Activated naive CD8-positive, alpha-beta T cell treated with anti-CD3 and anti-CD28 coated beads, Interleukin-2, amount 10 ng/mL, durations not matched to agents 7 days and 5 days (primary cell): ENCODE measurements around the gene PRKCA. TPM values are rescaled to one million over a fixed set of nuclear protein-coding genes. Genes with fewer than 3 reads are reported as not detected.
"Not testable (repeated sequence)": the region's sequence is repeated elsewhere in the genome, so short reads cannot be mapped to it uniquely, and the experiment has no call there.

ENCODE experiments used
- ATAC-seq: fragments of 150-1000 bp; cut with Tn5 transposase; one replicate; pipeline ENCODE4 v1.10.0; 2021; ENCODE audit warnings: low read depth, moderate library complexity
- POLR2A ChIA-PET: fragments of 350-600 bp; sonication (Branson Sonifier 250); formaldehyde crosslinking; loops from one replicate; lab custom pipeline; 2021; ENCODE audit warnings: antibody characterized with exemption; lab: Charles Lee
- DNase-seq: peaks from one replicate; pipeline ENCODE4 v3.0.0; 2021
- H3K27ac Mint-ChIP-seq: one replicate; pipeline ENCODE4 v1.8.0; 2022; ENCODE audit warnings: mild to moderate bottlenecking, mixed read lengths
- H3K27me3 Mint-ChIP-seq: one replicate; pipeline ENCODE4 v1.8.0; 2022; ENCODE audit warnings: mild to moderate bottlenecking, moderate library complexity, mixed read lengths
- H3K36me3 Mint-ChIP-seq: one replicate; pipeline ENCODE4 v1.8.0; 2021; ENCODE audit warnings: mild to moderate bottlenecking, mixed read lengths
- H3K4me1 Mint-ChIP-seq: one replicate; pipeline ENCODE4 v1.8.0; 2021; ENCODE audit warnings: mixed read lengths
- H3K4me3 Mint-ChIP-seq: one replicate; pipeline ENCODE4 v1.8.0; 2022; ENCODE audit warnings: mild to moderate bottlenecking, moderate library complexity, mixed read lengths
- H3K9me3 Mint-ChIP-seq: one replicate; pipeline ENCODE4 v1.8.0; 2021; ENCODE audit warnings: mixed read lengths
- total RNA-seq, 2 experiments: library from RNA; stranded (reverse); gene quantifications; one replicate each; pipeline ENCODE4 v1.2.3, GENCODE V29; 2021

PRKCA gene
- total RNA-seq: 10 to 100 TPM; 66.1 to 66.5 TPM

GRCh38 chr17:66301864-66302741, at the start of gene PRKCA:
Gene PRKCA, plus strand, starts transcription at chr17:66302613.
- peak; percentile 75 for ATAC-seq
- peaks cover 2% of the 10 kb centered on the region for H3K9me3 Mint-ChIP-seq
- H3K27me3 Mint-ChIP-seq: peaks cover 2% of the 10 kb centered on the region
- peaks cover 43% of the 10 kb centered on the region for H3K4me1 Mint-ChIP-seq
- peaks cover 14% of the 10 kb centered on the region for H3K36me3 Mint-ChIP-seq
- H3K27ac Mint-ChIP-seq: peak within 1 kb of the TSS; percentile 95
- H3K4me3 Mint-ChIP-seq: peak within 1 kb of the TSS; percentile 99
- peak; percentile 89 for DNase-seq
- POLR2A ChIA-PET: interaction anchor here (0.5 to 0.7 kb wide), 3 partner anchors 29 to 104 kb away, joined by 3 read pairs; no protein-coding TSS in a partner anchor

- POLR2A ChIA-PET, H3K4me3 Mint-ChIP-seq, ATAC-seq, H3K36me3 Mint-ChIP-seq, H3K27ac Mint-ChIP-seq, H3K9me3 Mint-ChIP-seq, H3K27me3 Mint-ChIP-seq, DNase-seq: not testable (repeated sequence)
- H3K4me1 Mint-ChIP-seq: peaks cover 12% of the 10 kb centered on the region
These were observed 49.0 kb upstream of the PRKCA start for GRCh38 chr17:66253458-66253857.

- H3K4me3 Mint-ChIP-seq: peak overlapping the region; percentile 71
- ATAC-seq (peak; percentile 90), DNase-seq (no peak)
- POLR2A ChIA-PET: interaction anchor here (0.8 to 1.0 kb wide), 2 partner anchors 172 to 311 kb away, joined by 3 read pairs; no protein-coding TSS in a partner anchor
- no peaks in the 10 kb centered on the region for H3K9me3 Mint-ChIP-seq
- H3K27me3 Mint-ChIP-seq: no peaks in the 10 kb centered on the region
- peak overlapping the region; percentile 40 for H3K27ac Mint-ChIP-seq
- H3K4me1 Mint-ChIP-seq: peaks cover 14% of the 10 kb centered on the region
- H3K36me3 Mint-ChIP-seq: no peaks in the 10 kb centered on the region
These were observed 47.3 kb upstream of the PRKCA start for GRCh38 chr17:66255112-66255511.

GRCh38 chr17:66255527-66255971, 46.9 kb upstream of the PRKCA start:
- no peaks in the 10 kb centered on the region for H3K27me3 Mint-ChIP-seq
- DNase-seq (no peak), ATAC-seq (peak; percentile 41)
- no peaks in the 10 kb centered on the region for H3K9me3 Mint-ChIP-seq
- H3K36me3 Mint-ChIP-seq: no peaks in the 10 kb centered on the region
- POLR2A ChIA-PET: interaction anchor here (0.8 to 1.0 kb wide), 2 partner anchors 171 to 311 kb away, joined by 3 read pairs; no protein-coding TSS in a partner anchor
- peak overlapping the region; percentile 40 for H3K27ac Mint-ChIP-seq
- H3K4me1 Mint-ChIP-seq: peaks cover 18% of the 10 kb centered on the region
- peak overlapping the region; percentile 71 for H3K4me3 Mint-ChIP-seq

- no peak overlapping the region for H3K27ac Mint-ChIP-seq
- POLR2A ChIA-PET: no interaction called here
- peaks cover 4% of the 10 kb centered on the region for H3K9me3 Mint-ChIP-seq
- DNase-seq (no peak), ATAC-seq (no peak)
- peaks cover 2% of the 10 kb centered on the region for H3K27me3 Mint-ChIP-seq
- H3K36me3 Mint-ChIP-seq: peaks cover 2% of the 10 kb centered on the region
- H3K4me3 Mint-ChIP-seq: no peak overlapping the region
- H3K4me1 Mint-ChIP-seq: peaks cover 18% of the 10 kb centered on the region
These were observed 42.1 kb upstream of the PRKCA start for GRCh38 chr17:66260275-66260674.

- Mint-ChIP-seq H3K27ac (no peak overlapping the region), H3K36me3 (peaks cover 2% of the 10 kb centered on the region), H3K4me3 (no peak overlapping the region), H3K9me3 (peaks cover 4% of the 10 kb centered on the region), H3K4me1 (peaks cover 14% of the 10 kb centered on the region), H3K27me3 (peaks cover 2% of the 10 kb centered on the region)
- ATAC-seq (no peak), DNase-seq (no peak)
- POLR2A ChIA-PET: no interaction called here
These were observed 41.7 kb upstream of the PRKCA start for GRCh38 chr17:66260688-66261087.

- H3K4me1 Mint-ChIP-seq: peaks cover 10% of the 10 kb centered on the region
- peaks cover 4% of the 10 kb centered on the region for H3K9me3 Mint-ChIP-seq
- DNase-seq: no peak
- no peak for ATAC-seq
- POLR2A ChIA-PET: no interaction called here
- H3K27me3 Mint-ChIP-seq: peaks cover 2% of the 10 kb centered on the region
- H3K4me3 Mint-ChIP-seq: no peak overlapping the region
- H3K36me3 Mint-ChIP-seq: peaks cover 2% of the 10 kb centered on the region
- H3K27ac Mint-ChIP-seq: no peak overlapping the region
These were observed 39.6 kb upstream of the PRKCA start for GRCh38 chr17:66262767-66263166.

GRCh38 chr17:66264696-66265095, 37.7 kb upstream of the PRKCA start:
- Mint-ChIP-seq H3K4me3 (no peak overlapping the region), H3K9me3 (peaks cover 4% of the 10 kb centered on the region), H3K4me1 (peaks cover 10% of the 10 kb centered on the region), H3K27me3 (peaks cover 2% of the 10 kb centered on the region), H3K36me3 (peaks cover 2% of the 10 kb centered on the region), H3K27ac (no peak overlapping the region)
- POLR2A ChIA-PET: no interaction called here
- ATAC-seq (no peak), DNase-seq (no peak)

- DNase-seq (no peak), ATAC-seq (no peak)
- Mint-ChIP-seq H3K36me3 (peaks cover 2% of the 10 kb centered on the region), H3K4me3 (no peak overlapping the region), H3K27me3 (peaks cover 5% of the 10 kb centered on the region), H3K27ac (no peak overlapping the region), H3K4me1 (peaks cover 4% of the 10 kb centered on the region), H3K9me3 (peaks cover 4% of the 10 kb centered on the region)
- POLR2A ChIA-PET: no interaction called here
These were observed 34.0 kb upstream of the PRKCA start for GRCh38 chr17:66268247-66268927.

- ATAC-seq: no peak
- H3K4me3 Mint-ChIP-seq: no peak overlapping the region
- H3K9me3 Mint-ChIP-seq: no peaks in the 10 kb centered on the region
- POLR2A ChIA-PET: no interaction called here
- peaks cover 3% of the 10 kb centered on the region for H3K27me3 Mint-ChIP-seq
- no peaks in the 10 kb centered on the region for H3K4me1 Mint-ChIP-seq
- H3K36me3 Mint-ChIP-seq: no peaks in the 10 kb centered on the region
- no peak overlapping the region for H3K27ac Mint-ChIP-seq
- DNase-seq: no peak
These were observed 32.3 kb upstream of the PRKCA start for GRCh38 chr17:66270106-66270505.

- peaks cover 2% of the 10 kb centered on the region for H3K4me1 Mint-ChIP-seq
- ATAC-seq (no peak), DNase-seq (no peak)
- no peaks in the 10 kb centered on the region for H3K9me3 Mint-ChIP-seq
- POLR2A ChIA-PET: no interaction called here
- H3K27me3 Mint-ChIP-seq: peaks cover 3% of the 10 kb centered on the region
- H3K4me3 Mint-ChIP-seq: no peak overlapping the region
- H3K27ac Mint-ChIP-seq: no peak overlapping the region
- H3K36me3 Mint-ChIP-seq: no peaks in the 10 kb centered on the region
These were observed 30.9 kb upstream of the PRKCA start for GRCh38 chr17:66271512-66271911.

- H3K36me3 Mint-ChIP-seq: no peaks in the 10 kb centered on the region
- H3K27ac Mint-ChIP-seq: no peak overlapping the region
- no peak for ATAC-seq
- no peak overlapping the region for H3K4me3 Mint-ChIP-seq
- POLR2A ChIA-PET: no interaction called here
- no peaks in the 10 kb centered on the region for H3K9me3 Mint-ChIP-seq
- no peak for DNase-seq
- peaks cover 3% of the 10 kb centered on the region for H3K27me3 Mint-ChIP-seq
- peaks cover 2% of the 10 kb centered on the region for H3K4me1 Mint-ChIP-seq
These were observed 29.4 kb upstream of the PRKCA start for GRCh38 chr17:66272811-66273585.

GRCh38 chr17:66273586-66273848, 28.9 kb upstream of the PRKCA start:
- ATAC-seq (no peak), DNase-seq (no peak)
- Mint-ChIP-seq H3K4me1 (peaks cover 2% of the 10 kb centered on the region), H3K4me3 (no peak overlapping the region), H3K9me3 (no peaks in the 10 kb centered on the region), H3K36me3 (no peaks in the 10 kb centered on the region), H3K27me3 (peaks cover 3% of the 10 kb centered on the region), H3K27ac (no peak overlapping the region)
- POLR2A ChIA-PET: no interaction called here
